Body of pancreas (tissue), 4 donors: ENCODE data around the gene CLSTN2.

Experiments used
- CTCF ChIP-seq, 7 experiments: fragments of 450-650 bp in 4 of 7; fragments of 200-600 bp in 3 of 7; sonication (generic) in 3 of 7; IDR thresholded peaks; one replicate each; pipeline ENCODE4 v1.5.1; 2016 to 2019; ENCODE audit warnings: antibody characterized with exemption in 7 of 7
- POLR2A ChIP-seq, 3 donors: fragments of 450-650 bp; IDR thresholded peaks; one replicate each; pipeline ENCODE4 v1.6.1; 2016; ENCODE audit warnings: antibody characterized with exemption in 3 of 3, mild to moderate bottlenecking in 2 of 3

GRCh38 chr3:140056047-140056446 lies 121.1 kb downstream of the CLSTN2 start:
- no peak for TF ChIP-seq CTCF (IDR thresholded peaks at IDR 0.05)
- TF ChIP-seq POLR2A (IDR thresholded peaks at IDR 0.05), result no peak
